ENCODE results near the gene TGM6.

DNA sequence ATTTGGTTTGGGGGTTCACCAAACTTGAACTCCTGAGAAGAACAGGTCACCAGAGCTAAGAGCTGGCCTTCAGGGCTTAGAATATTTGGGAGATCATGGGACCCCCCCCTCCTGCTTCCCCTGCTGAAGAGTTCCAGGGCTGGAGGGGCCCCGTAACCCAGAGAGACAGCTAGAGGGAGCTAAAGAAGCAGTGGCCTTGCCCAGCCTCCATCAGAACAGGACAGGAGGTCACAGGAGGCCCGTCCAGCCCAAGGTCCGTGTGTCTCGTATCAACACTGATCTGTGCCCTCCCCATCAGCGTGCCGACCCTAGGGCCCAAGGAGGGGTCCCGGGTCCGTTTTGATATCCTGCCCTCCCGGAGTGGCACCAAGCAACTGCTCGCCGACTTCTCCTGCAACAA is 40.6 kb upstream of the TGM6 start:
- TF ChIP-seq CTCF (IDR thresholded peaks at IDR 0.05 in 8 of 11, conservative IDR thresholded peaks at IDR 0.05 in 3 of 11) (no peak), POLR2A (IDR thresholded peaks at IDR 0.05) (no peak)

All from spleen (tissue), 7 donors.